Measurements from ENCODE around the gene PXDN. TPM values are rescaled to one million over a fixed set of nuclear protein-coding genes. Genes with fewer than 3 reads are reported as not detected.

PXDN gene
- total RNA-seq, 2 experiments from 2014 or later = not detected

- no peaks in the 10 kb centered on the region for H3K36me3 Mint-ChIP-seq
- no peak for DNase-seq
- no peaks in the 10 kb centered on the region for H3K4me1 Mint-ChIP-seq (ENCODE audit: low read depth)
- POLR2A ChIA-PET = no interaction called here
- H3K9me3 Mint-ChIP-seq = no peaks in the 10 kb centered on the region
- CTCF ChIA-PET = no interaction called here
- intact Hi-C loops (cut with micrococcal nuclease) = no loop called here
- H3K27me3 Mint-ChIP-seq = peaks cover 4% of the 10 kb centered on the region
- H3K4me3 Mint-ChIP-seq = no peak overlapping the region
- no peak overlapping the region for H3K27ac Mint-ChIP-seq
These were observed 71.6 kb downstream of the PXDN start for GRCh38 chr2:1672738-1673137.

- intact Hi-C loops (cut with micrococcal nuclease) = no loop called here
- H3K4me3 Mint-ChIP-seq = no peak overlapping the region
- no peaks in the 10 kb centered on the region for H3K9me3 Mint-ChIP-seq
- no peak for DNase-seq
- peaks cover 4% of the 10 kb centered on the region for H3K27me3 Mint-ChIP-seq
- no peaks in the 10 kb centered on the region for H3K4me1 Mint-ChIP-seq (ENCODE audit: low read depth)
- H3K36me3 Mint-ChIP-seq = no peaks in the 10 kb centered on the region
- H3K27ac Mint-ChIP-seq = no peak overlapping the region
- CTCF ChIA-PET = no interaction called here
- POLR2A ChIA-PET = no interaction called here
These were observed 72.4 kb downstream of the PXDN start for GRCh38 chr2:1671916-1672315.

GRCh38 chr2:1670636-1671035 is 73.7 kb downstream of the PXDN start:
- CTCF ChIA-PET = no interaction called here
- no peaks in the 10 kb centered on the region for H3K4me1 Mint-ChIP-seq (ENCODE audit: low read depth)

GRCh38 chr2:1665761-1666505 is 78.4 kb downstream of the PXDN start:
- POLR2A ChIA-PET = no interaction called here
- no peaks in the 10 kb centered on the region for H3K36me3 Mint-ChIP-seq

More at GRCh38 chr2:1670636-1671035, 73.7 kb downstream of the PXDN start:
- Mint-ChIP-seq H3K27me3 (peaks cover 6% of the 10 kb centered on the region), H3K4me3 (no peak overlapping the region), H3K27ac (no peak overlapping the region), H3K36me3 (no peaks in the 10 kb centered on the region), H3K9me3 (no peaks in the 10 kb centered on the region)
- no peak for DNase-seq
- intact Hi-C loops (cut with micrococcal nuclease) = no loop called here
- POLR2A ChIA-PET = no interaction called here

GRCh38 chr2:1664698-1665097 is 79.6 kb downstream of the PXDN start:
- no peaks in the 10 kb centered on the region for H3K4me1 Mint-ChIP-seq (ENCODE audit: low read depth)
- intact Hi-C loops (cut with micrococcal nuclease) = no loop called here
- CTCF ChIA-PET = no interaction called here

More at GRCh38 chr2:1665761-1666505, 78.4 kb downstream of the PXDN start:
- intact Hi-C loops (cut with micrococcal nuclease) = no loop called here
- no peak overlapping the region for H3K27ac Mint-ChIP-seq
- DNase-seq = no peak
- peaks cover 6% of the 10 kb centered on the region for H3K27me3 Mint-ChIP-seq
- H3K4me3 Mint-ChIP-seq = no peak overlapping the region
- CTCF ChIA-PET = no interaction called here
- no peaks in the 10 kb centered on the region for H3K4me1 Mint-ChIP-seq (ENCODE audit: low read depth)
- H3K9me3 Mint-ChIP-seq = no peaks in the 10 kb centered on the region

GRCh38 chr2:1664076-1664605 is 80.2 kb downstream of the PXDN start:
- no peaks in the 10 kb centered on the region for H3K36me3 Mint-ChIP-seq
- no peak for DNase-seq
- ChIA-PET CTCF (no interaction called here), POLR2A (no interaction called here)
- intact Hi-C loops (cut with micrococcal nuclease) = no loop called here
- H3K4me3 Mint-ChIP-seq = no peak overlapping the region
- no peak overlapping the region for H3K27ac Mint-ChIP-seq
- H3K27me3 Mint-ChIP-seq = peaks cover 6% of the 10 kb centered on the region
- H3K9me3 Mint-ChIP-seq = no peaks in the 10 kb centered on the region
- no peaks in the 10 kb centered on the region for H3K4me1 Mint-ChIP-seq (ENCODE audit: low read depth)

More at GRCh38 chr2:1664698-1665097, 79.6 kb downstream of the PXDN start:
- no peak overlapping the region for H3K27ac Mint-ChIP-seq
- H3K36me3 Mint-ChIP-seq = no peaks in the 10 kb centered on the region
- DNase-seq = no peak
- H3K27me3 Mint-ChIP-seq = peaks cover 6% of the 10 kb centered on the region
- POLR2A ChIA-PET = no interaction called here
- no peak overlapping the region for H3K4me3 Mint-ChIP-seq
- no peaks in the 10 kb centered on the region for H3K9me3 Mint-ChIP-seq

GRCh38 chr2:1663621-1664020 is 80.7 kb downstream of the PXDN start:
- Mint-ChIP-seq H3K27ac (no peak overlapping the region), H3K36me3 (no peaks in the 10 kb centered on the region), H3K4me3 (no peak overlapping the region), H3K27me3 (peaks cover 9% of the 10 kb centered on the region), H3K9me3 (no peaks in the 10 kb centered on the region), H3K4me1 (ENCODE audit: low read depth) (no peaks in the 10 kb centered on the region)
- DNase-seq = no peak
- ChIA-PET CTCF (no interaction called here), POLR2A (no interaction called here)
- intact Hi-C loops (cut with micrococcal nuclease) = no loop called here

GRCh38 chr2:1662606-1663180 is 81.6 kb downstream of the PXDN start:
- POLR2A ChIA-PET = no interaction called here
- H3K4me3 Mint-ChIP-seq = no peak overlapping the region

GRCh38 chr2:1661891-1662605 is 82.3 kb downstream of the PXDN start:
- ChIA-PET CTCF (no interaction called here), POLR2A (no interaction called here)
- Mint-ChIP-seq H3K9me3 (no peaks in the 10 kb centered on the region), H3K4me1 (ENCODE audit: low read depth) (no peaks in the 10 kb centered on the region), H3K4me3 (no peak overlapping the region), H3K27ac (no peak overlapping the region), H3K36me3 (no peaks in the 10 kb centered on the region), H3K27me3 (peaks cover 15% of the 10 kb centered on the region)
- DNase-seq = no peak
- intact Hi-C loops (cut with micrococcal nuclease) = no loop called here

More at GRCh38 chr2:1662606-1663180, 81.6 kb downstream of the PXDN start:
- no peak for DNase-seq
- CTCF ChIA-PET = no interaction called here
- no peaks in the 10 kb centered on the region for H3K36me3 Mint-ChIP-seq
- H3K27me3 Mint-ChIP-seq = peaks cover 12% of the 10 kb centered on the region
- H3K27ac Mint-ChIP-seq = no peak overlapping the region
- no peaks in the 10 kb centered on the region for H3K9me3 Mint-ChIP-seq
- H3K4me1 Mint-ChIP-seq (ENCODE audit: low read depth) = no peaks in the 10 kb centered on the region
- intact Hi-C loops (cut with micrococcal nuclease) = no loop called here

- no peaks in the 10 kb centered on the region for H3K4me1 Mint-ChIP-seq (ENCODE audit: low read depth)
- no peak for DNase-seq
- ChIA-PET CTCF (no interaction called here), POLR2A (no interaction called here)
- H3K4me3 Mint-ChIP-seq = no peak overlapping the region
- H3K9me3 Mint-ChIP-seq = no peaks in the 10 kb centered on the region
- peaks cover 16% of the 10 kb centered on the region for H3K27me3 Mint-ChIP-seq
- intact Hi-C loops (cut with micrococcal nuclease) = no loop called here
- H3K27ac Mint-ChIP-seq = no peak overlapping the region
- no peaks in the 10 kb centered on the region for H3K36me3 Mint-ChIP-seq
These were observed 83.4 kb downstream of the PXDN start for GRCh38 chr2:1660656-1661640.

GRCh38 chr2:1659951-1660565 is 84.3 kb downstream of the PXDN start:
- H3K36me3 Mint-ChIP-seq = no peaks in the 10 kb centered on the region
- CTCF ChIA-PET = no interaction called here

More at GRCh38 chr2:1659951-1660565, 84.3 kb downstream of the PXDN start:
- DNase-seq = no peak
- Mint-ChIP-seq H3K27me3 (peaks cover 12% of the 10 kb centered on the region), H3K9me3 (no peaks in the 10 kb centered on the region), H3K4me1 (ENCODE audit: low read depth) (no peaks in the 10 kb centered on the region), H3K27ac (no peak overlapping the region), H3K4me3 (no peak overlapping the region)
- POLR2A ChIA-PET = no interaction called here
- intact Hi-C loops (cut with micrococcal nuclease) = no loop called here

Data from activated CD4-positive, alpha-beta memory T cell treated with anti-CD3 and anti-CD28 coated beads for 36 hours (primary cell).